Muscle layer of colon (tissue), 2 donors: Measurements from ENCODE around the gene PTGER3.
"Not testable (repeated sequence)": the region's sequence is repeated elsewhere in the genome, so short reads cannot be mapped to it uniquely, and the experiment has no call there.

ENCODE experiments used
- H3K27ac ChIP-seq: one replicate; pipeline ENCODE4 v1.7.0; 2013; ENCODE audit warnings: low read depth, mild to moderate bottlenecking, low read length, moderate library complexity
- H3K27me3 ChIP-seq, 2 donors: one replicate each; pipeline ENCODE4 v1.7.0; 2013; ENCODE audit warnings: low read length in 2 of 2, mild to moderate bottlenecking in 2 of 2; ENCODE audit not compliant: insufficient read depth in 2 of 2, control insufficient read depth in 1 of 2
- H3K36me3 ChIP-seq: one replicate; pipeline ENCODE4 v1.7.0; 2013; ENCODE audit warnings: mild to moderate bottlenecking, low read length; ENCODE audit not compliant: insufficient read depth
- H3K4me1 ChIP-seq: one replicate; pipeline ENCODE4 v1.7.0; 2013; ENCODE audit warnings: mild to moderate bottlenecking, low read length; ENCODE audit not compliant: insufficient read depth
- H3K4me3 ChIP-seq, 2 donors: one replicate each; pipeline ENCODE4 v1.7.0; 2013; ENCODE audit warnings: low read length in 2 of 2, low read depth in 1 of 2, mild to moderate bottlenecking in 1 of 2, moderate library complexity in 1 of 2
- H3K9ac ChIP-seq: one replicate; pipeline ENCODE4 v1.7.0; 2013; ENCODE audit warnings: low read length
- H3K9me3 ChIP-seq: one replicate; pipeline ENCODE4 v1.7.0; 2013; ENCODE audit warnings: mild to moderate bottlenecking, low read length
- donor health status: abdominal sarcoma.
- donor health status: Adenocarcinoma of cecum.

The PTGER3 gene

DNA sequence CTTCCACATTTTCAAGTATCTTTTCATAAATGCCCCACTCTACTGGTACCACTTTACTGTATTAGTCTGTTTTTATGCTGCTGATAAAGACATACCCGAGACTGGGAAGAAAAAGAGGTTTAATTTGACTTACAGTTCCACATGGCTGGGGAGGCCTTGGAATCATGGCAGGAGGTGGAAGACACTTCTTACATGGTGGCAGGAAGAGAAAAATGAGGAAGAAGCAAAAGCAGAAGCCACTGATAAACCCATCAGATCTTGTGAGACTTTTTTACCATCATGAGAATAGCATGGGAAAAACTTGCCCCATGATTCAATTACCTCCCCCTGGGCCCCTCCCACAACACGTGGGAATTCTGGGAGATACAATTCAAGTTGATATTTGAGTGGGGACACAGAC, 107.2 kb downstream of the PTGER3 start:
- not testable (repeated sequence) for H3K36me3 ChIP-seq, H3K4me1 ChIP-seq, H3K27ac ChIP-seq, H3K9ac ChIP-seq, H3K9me3 ChIP-seq, H3K27me3 ChIP-seq, H3K4me3 ChIP-seq

DNA sequence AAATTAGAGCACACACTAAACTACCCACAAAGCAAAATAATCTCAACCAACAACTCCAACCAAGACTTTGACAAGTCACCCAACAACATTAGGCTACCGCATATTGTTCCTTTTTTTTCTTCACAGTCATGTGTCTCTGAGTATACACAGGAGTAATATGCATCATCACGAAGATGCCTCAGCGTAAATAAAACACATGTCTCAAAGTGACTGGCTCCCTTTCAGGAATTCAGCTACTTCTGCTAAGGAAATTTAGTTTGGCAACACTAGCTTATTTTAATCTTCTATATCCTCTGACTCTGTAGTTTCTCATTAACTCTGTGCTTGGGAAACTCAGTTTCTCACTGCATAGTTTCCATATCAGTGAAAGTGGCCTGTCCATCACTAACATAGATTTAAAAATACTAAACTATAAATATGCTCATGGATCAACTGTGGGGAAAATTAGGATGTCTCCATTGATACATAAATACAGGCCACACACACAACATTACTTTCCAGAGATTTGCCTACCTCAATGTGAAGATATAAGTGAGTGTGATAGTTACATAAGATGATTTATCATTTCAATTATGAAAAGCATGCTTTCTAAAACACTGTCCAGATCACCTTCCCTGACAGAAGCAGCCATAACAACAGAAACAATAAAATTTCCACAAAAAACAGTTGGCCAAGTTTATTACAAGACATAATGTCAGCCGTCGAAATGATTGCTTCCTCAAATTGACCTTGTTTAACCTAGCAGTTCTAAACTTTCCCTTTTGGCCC, 113.2 kb downstream of the PTGER3 start:
- peaks cover 16% of the 10 kb centered on the region for H3K4me1 ChIP-seq
- H3K9ac ChIP-seq = no peak overlapping the region
- H3K27me3 ChIP-seq = no peaks in the 10 kb centered on the region
- H3K36me3 ChIP-seq = no peaks in the 10 kb centered on the region
- no peak overlapping the region for H3K27ac ChIP-seq
- H3K4me3 ChIP-seq = no peak overlapping the region
- H3K9me3 ChIP-seq = no peaks in the 10 kb centered on the region

DNA sequence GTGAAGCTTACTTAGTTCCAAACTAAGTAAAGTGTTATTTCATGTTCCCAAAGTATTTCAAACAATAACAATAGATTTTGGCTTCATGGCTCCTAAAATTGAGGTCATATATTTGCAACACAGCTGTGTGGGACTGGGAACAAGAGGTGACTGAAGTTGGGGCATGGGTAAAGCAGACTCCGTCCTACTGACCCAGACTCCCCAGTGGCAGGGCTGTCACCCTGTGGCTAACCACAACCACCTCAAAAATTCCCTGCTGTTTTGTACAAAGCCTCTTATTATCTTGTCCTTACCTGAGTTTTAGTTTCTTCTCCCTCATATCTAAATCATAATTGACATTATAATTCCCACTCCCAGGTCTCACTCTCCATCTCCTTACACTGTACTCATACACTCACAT, 117.6 kb downstream of the PTGER3 start:
- no peaks in the 10 kb centered on the region for H3K36me3 ChIP-seq
- no peak overlapping the region for H3K9ac ChIP-seq
- H3K27me3 ChIP-seq = no peaks in the 10 kb centered on the region
- H3K9me3 ChIP-seq = no peaks in the 10 kb centered on the region
- H3K4me1 ChIP-seq = peaks cover 15% of the 10 kb centered on the region
- no peak overlapping the region for H3K4me3 ChIP-seq
- no peak overlapping the region for H3K27ac ChIP-seq

DNA sequence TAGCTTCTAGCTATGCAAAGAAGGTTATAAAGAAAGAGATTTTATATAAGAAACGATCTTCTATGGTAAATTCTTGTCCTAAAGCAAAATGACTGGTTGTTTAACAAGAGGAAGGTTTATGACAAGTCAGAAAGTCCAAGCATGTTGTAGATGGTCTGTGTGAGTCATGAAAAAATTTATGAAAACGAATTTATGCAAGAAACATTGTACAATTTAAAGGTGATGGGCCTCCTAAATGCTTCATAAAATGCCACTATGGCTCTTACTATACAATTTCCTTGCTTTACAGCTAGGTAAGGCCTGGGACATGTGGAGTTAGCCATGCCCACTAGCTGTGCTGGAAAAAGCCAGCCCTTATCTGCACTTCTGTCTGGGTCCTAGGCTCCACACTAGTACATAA, 125.4 kb downstream of the PTGER3 start:
- Histone ChIP-seq H3K4me1 (no peaks in the 10 kb centered on the region), H3K27ac (no peak overlapping the region), H3K9me3 (no peaks in the 10 kb centered on the region), H3K4me3 (no peak overlapping the region), H3K9ac (no peak overlapping the region), H3K27me3 (no peaks in the 10 kb centered on the region), H3K36me3 (no peaks in the 10 kb centered on the region)
